ENCODE results near the gene MRPS27.

DNA sequence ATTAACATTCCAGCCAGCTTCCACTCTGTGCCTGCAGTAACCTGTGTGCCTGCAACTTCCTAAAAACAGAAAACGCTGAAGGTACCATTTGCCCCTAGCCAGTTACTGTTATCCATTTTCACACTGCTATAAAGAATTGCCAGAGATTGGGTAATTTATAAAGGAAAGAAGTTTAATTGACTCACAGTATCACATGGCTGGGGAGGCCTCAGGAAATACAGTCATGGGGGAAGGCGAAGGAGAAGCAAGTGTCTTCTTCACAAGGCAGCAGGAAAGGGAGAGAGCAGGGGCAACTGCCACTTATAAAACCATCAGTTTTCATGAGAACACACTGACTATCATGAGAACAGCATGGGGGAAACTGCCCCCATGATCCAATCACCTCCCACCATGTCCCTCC is 31.3 kb upstream of the MRPS27 start:
- TF ChIP-seq, protein P1, sequence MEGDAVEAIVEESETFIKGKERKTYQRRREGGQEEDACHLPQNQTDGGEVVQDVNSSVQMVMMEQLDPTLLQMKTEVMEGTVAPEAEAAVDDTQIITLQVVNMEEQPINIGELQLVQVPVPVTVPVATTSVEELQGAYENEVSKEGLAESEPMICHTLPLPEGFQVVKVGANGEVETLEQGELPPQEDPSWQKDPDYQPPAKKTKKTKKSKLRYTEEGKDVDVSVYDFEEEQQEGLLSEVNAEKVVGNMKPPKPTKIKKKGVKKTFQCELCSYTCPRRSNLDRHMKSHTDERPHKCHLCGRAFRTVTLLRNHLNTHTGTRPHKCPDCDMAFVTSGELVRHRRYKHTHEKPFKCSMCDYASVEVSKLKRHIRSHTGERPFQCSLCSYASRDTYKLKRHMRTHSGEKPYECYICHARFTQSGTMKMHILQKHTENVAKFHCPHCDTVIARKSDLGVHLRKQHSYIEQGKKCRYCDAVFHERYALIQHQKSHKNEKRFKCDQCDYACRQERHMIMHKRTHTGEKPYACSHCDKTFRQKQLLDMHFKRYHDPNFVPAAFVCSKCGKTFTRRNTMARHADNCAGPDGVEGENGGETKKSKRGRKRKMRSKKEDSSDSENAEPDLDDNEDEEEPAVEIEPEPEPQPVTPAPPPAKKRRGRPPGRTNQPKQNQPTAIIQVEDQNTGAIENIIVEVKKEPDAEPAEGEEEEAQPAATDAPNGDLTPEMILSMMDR (IDR thresholded peaks at IDR 0.05 in 4 of 5, conservative IDR thresholded peaks at IDR 0.05 in 1 of 5): no peak
- TF ChIP-seq POLR2A (IDR thresholded peaks at IDR 0.05): no peak
